ENCODE measurements around the gene GLYR1. TPM values are rescaled to one million over a fixed set of nuclear protein-coding genes. Genes with fewer than 3 reads are reported as not detected.

GLYR1 gene
- total and polyA plus RNA-seq, 2 of the 4 experiments (the other 2 are of a cell fraction): 26.0 to 54.2 TPM

- no peak for TF ChIP-seq CEBPB (IDR thresholded peaks at IDR 0.05; ENCODE audit: low read depth, low read length)
Measured at GRCh38 chr16:4796982-4797804, 49.9 kb downstream of the GLYR1 start (continued).

- Histone ChIP-seq H2AK9ac (replicated peaks; ENCODE audit: low read depth, low read length, poor library complexity) (no peak overlapping the region), H2BK20ac (ENCODE audit: low read depth, low read length) (no peak overlapping the region), H3K9ac (ENCODE audit: low read depth, low read length) (no peak overlapping the region), H2AFZ (replicated peaks; ENCODE audit: low read length, poor library complexity) (no peak overlapping the region), H4K91ac (ENCODE audit: insufficient read depth, low read depth, low read length) (no peak overlapping the region), H2BK120ac (ENCODE audit: low read depth, low read length) (no peak overlapping the region), H3K36me3 (ENCODE audit: control insufficient read depth, insufficient read depth, low read length) (peaks cover 2% of the 10 kb centered on the region; the same call in 1 of the 2 replicates), H3K4ac (ENCODE audit: low read depth, low read length) (no peak overlapping the region), H2BK5ac (ENCODE audit: low read depth, low read length, poor library complexity, severe bottlenecking) (no peak overlapping the region), H3K9me3 (ENCODE audit: control insufficient read depth, insufficient read depth, low read length) (no peaks in the 10 kb centered on the region), H3K4me3 (ENCODE audit: insufficient read depth, low read depth, low read length) (no peak overlapping the region), H2AK5ac (ENCODE audit: low read depth, low read length) (no peak overlapping the region), H3K14ac (replicated peaks; ENCODE audit: low read depth, low read length) (no peak overlapping the region), H3K9me1 (ENCODE audit: insufficient read depth, low read length) (0 out of 2 replicates have a peak, but pooled peaks cover 3% of the 10 kb centered on the region), H4K8ac (ENCODE audit: low read depth in 2 of 2, low read length in 2 of 2) (no peak overlapping the region), H4K20me1 (ENCODE audit: insufficient read depth, low read length) (no peaks in the 10 kb centered on the region), H3K27ac (ENCODE audit: insufficient read depth, low read length) (no peak overlapping the region), H2BK15ac (ENCODE audit: low read depth, low read length) (no peak overlapping the region), H3K56ac (ENCODE audit: extremely low read depth, insufficient read depth, low read length) (no peak overlapping the region), H3K4me1 (ENCODE audit: control insufficient read depth, insufficient read depth, low read length) (no peaks in the 10 kb centered on the region), H3K79me1 (ENCODE audit: low read depth in 1 of 2, low read length in 2 of 2) (no peaks in the 10 kb centered on the region), H3K4me2 (ENCODE audit: low read depth, low read length) (no peak overlapping the region), H3K18ac (ENCODE audit: low read depth, low read length) (no peak overlapping the region), H3K23ac (ENCODE audit: low read depth, low read length) (no peak overlapping the region), H4K5ac (ENCODE audit: low read depth, low read length) (no peak overlapping the region), H3K27me3 (ENCODE audit: control insufficient read depth, insufficient read depth, low read length) (no peaks in the 10 kb centered on the region)
- DNase-seq (no peak), ATAC-seq (ENCODE audit: low read depth) (no peak)
- intact Hi-C loops (cut with micrococcal nuclease) (no loop called here), dilution Hi-C loops (cut with HindIII; ENCODE audit: low sequenced_read_pairs, unreplicated experiment) (no loop called here), in situ Hi-C loops (cut with MboI; ENCODE audit: low sequenced_read_pairs) (no loop called here)
- ChIA-PET POLR2A (ENCODE audit: unreplicated experiment) (interaction anchor here (0.7 kb wide), 1 partner anchor 18 kb away, joined by 13 read pairs; no protein-coding TSS in a partner anchor), CTCF (no interaction called here)
- TF ChIP-seq NFE2L2 (IDR thresholded peaks at IDR 0.05; ENCODE audit: low read depth, low read length) (no peak), SMC3 (IDR thresholded peaks at IDR 0.05; ENCODE audit: low read depth, low read length) (no peak), POLR2A (IDR thresholded peaks at IDR 0.05; ENCODE audit: low read depth, low read length) (no peak), FOS (IDR thresholded peaks at IDR 0.05; ENCODE audit: low read depth, low read length) (no peak), BHLHE40 (IDR thresholded peaks at IDR 0.05; ENCODE audit: low read depth, low read length) (no peak), CHD1 (IDR thresholded peaks at IDR 0.05; ENCODE audit: low read depth, low read length) (no peak), CEBPB (IDR thresholded peaks at IDR 0.05; ENCODE audit: low read depth, low read length) (no peak), MXI1 (IDR thresholded peaks at IDR 0.05; ENCODE audit: borderline replicate concordance, low read depth, low read length) (no peak), MAZ (IDR thresholded peaks at IDR 0.05; ENCODE audit: borderline replicate concordance, low read depth, low read length) (no peak), MAFK (IDR thresholded peaks at IDR 0.05; ENCODE audit: low read depth, low read length) (no peak), RCOR1 (IDR thresholded peaks at IDR 0.05; ENCODE audit: insufficient replicate concordance, low read length) (no peak)
- BruUV-seq (replicated peaks): no TSS peak
- WGBS, 2 experiments (ENCODE audit: extremely low coverage in 2 of 2, insufficient read length in 1 of 2): 91% methylated on average over 4 of the region's 30 CpGs; no CpG with 5 or more reads in 1 of the 2 experiments
Measured at GRCh38 chr16:4795828-4796572, 51.1 kb downstream of the GLYR1 start.
